OCI-LY1 (cell line): ENCODE measurements around the gene SAPCD1.

Source experiments
- H2AFZ ChIP-seq: fragments of 200-600 bp; sonication (generic), shearing (Covaris generic); 2 replicates; pipeline ENCODE4 v1.6.0; 2014; ENCODE audit warnings: antibody characterized with exemption, mild to moderate bottlenecking, low read length
- H3F3A ChIP-seq: fragments of 200-600 bp; sonication (generic), shearing (Covaris generic); 2 replicates; pipeline ENCODE4 v1.6.0; 2014; ENCODE audit warnings: mild to moderate bottlenecking, antibody characterized with exemption, low read length, moderate library complexity; ENCODE audit not compliant: insufficient read depth
- H3K27ac ChIP-seq: fragments of 200-600 bp; sonication (generic); 2 replicates; pipeline ENCODE4 v1.5.1; 2014; ENCODE audit warnings: low read length, mixed run types, mild to moderate bottlenecking, low read depth; ENCODE audit not compliant: poor library complexity, severe bottlenecking
- H3K27me3 ChIP-seq: fragments of 200-600 bp; sonication (generic); 2 replicates; pipeline ENCODE4 v1.6.0; 2014; ENCODE audit warnings: antibody characterized with exemption, mild to moderate bottlenecking, low read length, moderate library complexity; ENCODE audit not compliant: insufficient read depth
- H3K36me3 ChIP-seq: fragments of 200-600 bp; sonication (generic); 2 replicates; pipeline ENCODE4 v1.6.1; 2014; ENCODE audit warnings: mild to moderate bottlenecking, antibody characterized with exemption, low read length, moderate library complexity, mixed read lengths; ENCODE audit not compliant: insufficient read depth
- H3K4me1 ChIP-seq: fragments of 200-600 bp; sonication (generic); 2 replicates; pipeline ENCODE4 v1.5.1; 2014; ENCODE audit warnings: mild to moderate bottlenecking, low read length, moderate library complexity; ENCODE audit not compliant: insufficient read depth, severe bottlenecking
- H3K4me2 ChIP-seq: fragments of 200-600 bp; sonication (generic), shearing (Covaris generic); 2 replicates; pipeline ENCODE4 v1.6.1; 2014; ENCODE audit warnings: low read length
- H3K4me3 ChIP-seq: fragments of 200-600 bp; sonication (generic); 2 replicates; pipeline ENCODE4 v1.5.1; 2014; ENCODE audit warnings: low read length, low read depth, mild to moderate bottlenecking, mixed read lengths; ENCODE audit not compliant: poor library complexity, severe bottlenecking
- H3K79me2 ChIP-seq: fragments of 200-600 bp; shearing (Covaris generic); 2 replicates; pipeline ENCODE4 v1.6.1; 2016; ENCODE audit warnings: mixed run types, low read length, mixed read lengths; ENCODE audit not compliant: insufficient read depth
- H3K9ac ChIP-seq: fragments of 200-600 bp; sonication (generic), shearing (Covaris generic); 2 replicates; pipeline ENCODE4 v1.6.1; 2014; ENCODE audit warnings: mild to moderate bottlenecking, low read length, mixed read lengths
- H3K9me2 ChIP-seq: fragments of 200-600 bp; sonication (generic), shearing (Covaris generic); 2 replicates; pipeline ENCODE4 v1.6.1; 2014; ENCODE audit warnings: low read depth, mild to moderate bottlenecking, low read length, mixed read lengths
- H3K9me3 ChIP-seq: fragments of 200-600 bp; shearing (Covaris generic); 2 replicates; pipeline ENCODE4 v1.6.1; 2014; ENCODE audit warnings: low read length, mixed read lengths
- H4K20me1 ChIP-seq: fragments of 200-600 bp; sonication (generic), shearing (Covaris generic); 2 replicates; pipeline ENCODE4 v1.6.0; 2016; ENCODE audit warnings: mild to moderate bottlenecking, low read length; ENCODE audit not compliant: insufficient read depth
- EZH2 ChIP-seq: fragments of 200-600 bp; sonication (generic), shearing (Covaris generic); IDR thresholded peaks from 2 replicates; pipeline ENCODE4 v1.8.0; 2017; ENCODE audit warnings: borderline replicate concordance, mixed run types, mild to moderate bottlenecking, antibody characterized with exemption, low read length, moderate library complexity, mixed read lengths
- TF ChIP-seq, protein P1 (sequence below): fragments of 200-600 bp; sonication (generic), shearing (Covaris generic); IDR thresholded peaks from 2 replicates; pipeline ENCODE4 v1.5.1; 2017; ENCODE audit warnings: mild to moderate bottlenecking, antibody characterized with exemption, low read length, moderate library complexity, mixed read lengths

The SAPCD1 gene

DNA sequence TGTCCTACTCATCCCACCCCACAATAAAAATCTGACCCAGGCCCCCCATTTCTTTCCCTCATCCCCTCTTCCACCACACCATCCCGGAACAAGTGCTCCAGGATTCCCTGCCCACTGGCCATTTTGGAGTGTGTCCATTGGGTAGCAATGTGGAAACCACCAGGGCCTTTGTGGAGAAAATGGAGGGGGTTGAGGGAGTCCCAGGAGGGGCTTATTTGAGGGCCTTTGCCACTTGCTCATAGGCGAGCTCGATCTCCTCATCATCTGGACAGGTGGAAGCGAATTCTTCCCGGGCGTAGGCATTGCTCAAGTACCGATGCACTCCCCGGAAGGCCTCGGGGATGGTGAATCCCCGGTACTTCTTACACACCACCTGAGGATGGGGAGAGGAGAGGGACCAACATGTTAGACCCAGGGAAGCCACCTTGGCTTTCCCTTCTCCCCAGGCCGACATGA, 31.8 kb upstream of the SAPCD1 start:
- TF ChIP-seq EZH2, result no peak
- TF ChIP-seq, protein P1, sequence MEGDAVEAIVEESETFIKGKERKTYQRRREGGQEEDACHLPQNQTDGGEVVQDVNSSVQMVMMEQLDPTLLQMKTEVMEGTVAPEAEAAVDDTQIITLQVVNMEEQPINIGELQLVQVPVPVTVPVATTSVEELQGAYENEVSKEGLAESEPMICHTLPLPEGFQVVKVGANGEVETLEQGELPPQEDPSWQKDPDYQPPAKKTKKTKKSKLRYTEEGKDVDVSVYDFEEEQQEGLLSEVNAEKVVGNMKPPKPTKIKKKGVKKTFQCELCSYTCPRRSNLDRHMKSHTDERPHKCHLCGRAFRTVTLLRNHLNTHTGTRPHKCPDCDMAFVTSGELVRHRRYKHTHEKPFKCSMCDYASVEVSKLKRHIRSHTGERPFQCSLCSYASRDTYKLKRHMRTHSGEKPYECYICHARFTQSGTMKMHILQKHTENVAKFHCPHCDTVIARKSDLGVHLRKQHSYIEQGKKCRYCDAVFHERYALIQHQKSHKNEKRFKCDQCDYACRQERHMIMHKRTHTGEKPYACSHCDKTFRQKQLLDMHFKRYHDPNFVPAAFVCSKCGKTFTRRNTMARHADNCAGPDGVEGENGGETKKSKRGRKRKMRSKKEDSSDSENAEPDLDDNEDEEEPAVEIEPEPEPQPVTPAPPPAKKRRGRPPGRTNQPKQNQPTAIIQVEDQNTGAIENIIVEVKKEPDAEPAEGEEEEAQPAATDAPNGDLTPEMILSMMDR, result no peak
- Histone ChIP-seq H3K4me1 (peaks cover 48% of the 10 kb centered on the region), H3K4me3 (no peak overlapping the region)

DNA sequence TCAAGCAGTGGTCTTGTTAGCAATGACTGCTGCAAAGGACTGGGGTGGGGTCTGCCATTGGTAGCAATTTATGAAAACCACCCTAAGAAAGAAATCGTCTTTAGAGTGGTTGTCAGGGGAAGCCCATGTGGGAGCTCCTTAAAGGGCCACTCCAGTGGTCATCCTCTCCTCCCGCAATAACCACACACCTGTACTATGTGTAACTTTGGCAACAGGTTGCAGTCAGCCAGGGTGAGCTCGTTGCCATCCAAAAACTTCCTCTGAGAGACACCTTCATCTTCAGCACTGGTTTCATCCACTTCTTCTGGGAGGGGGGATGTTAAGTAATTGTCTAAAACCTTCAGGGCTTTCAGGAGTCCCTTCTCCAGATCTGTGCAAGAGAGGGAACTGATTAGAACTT, 30.4 kb upstream of the SAPCD1 start:
- Histone ChIP-seq H4K20me1 (no peaks in the 10 kb centered on the region), H3F3A (peaks cover 13% of the 10 kb centered on the region), H3K36me3 (peaks cover 36% of the 10 kb centered on the region), H3K27ac (no peak overlapping the region), H3K9me2 (no peaks in the 10 kb centered on the region), H3K4me1 (peaks cover 48% of the 10 kb centered on the region), H3K27me3 (no peaks in the 10 kb centered on the region), H3K4me3 (no peak overlapping the region), H3K4me2 (no peak overlapping the region), H3K9ac (no peak overlapping the region), H3K9me3 (no peaks in the 10 kb centered on the region), H2AFZ (no peak overlapping the region), H3K79me2 (peaks cover 10% of the 10 kb centered on the region; the same call in 1 of the 2 replicates)
- TF ChIP-seq, protein P1, result no peak
- no peak for TF ChIP-seq EZH2

More for the DNA sequence above, 31.8 kb upstream of the SAPCD1 start:
- peaks cover 3% of the 10 kb centered on the region; the same call in 1 of the 2 replicates for H3K79me2 ChIP-seq
- H3K9me3 ChIP-seq, result no peaks in the 10 kb centered on the region
- H3K9me2 ChIP-seq, result no peaks in the 10 kb centered on the region
- no peaks in the 10 kb centered on the region for H4K20me1 ChIP-seq
- no peak overlapping the region for H2AFZ ChIP-seq
- no peak overlapping the region for H3K4me2 ChIP-seq
- no peaks in the 10 kb centered on the region for H3K27me3 ChIP-seq
- H3K36me3 ChIP-seq, result peaks cover 42% of the 10 kb centered on the region
- H3K27ac ChIP-seq, result peak overlapping the region; percentile 42
- no peak overlapping the region for H3K9ac ChIP-seq
- H3F3A ChIP-seq, result peaks cover 13% of the 10 kb centered on the region

DNA sequence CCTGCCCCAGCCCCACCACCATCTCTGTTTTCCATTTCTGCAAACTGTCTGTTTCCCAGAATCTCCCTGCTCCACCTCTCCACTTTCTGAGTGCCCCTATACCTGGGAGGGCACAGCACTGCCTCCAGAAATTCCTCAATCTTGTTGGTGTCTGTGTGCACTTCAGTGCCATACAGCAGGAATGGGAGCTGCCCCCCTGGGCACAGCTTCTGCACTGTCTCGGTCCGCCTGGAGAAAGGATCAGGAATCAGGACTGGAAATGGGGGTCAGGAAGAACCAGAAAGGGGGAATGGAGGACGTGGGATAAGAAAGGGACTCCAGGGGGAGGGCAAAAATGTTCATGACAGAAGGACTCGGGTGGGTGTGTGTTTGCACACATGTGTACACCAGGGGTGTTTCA, 28.7 kb upstream of the SAPCD1 start:
- Histone ChIP-seq H2AFZ (no peak overlapping the region), H3K27ac (peak overlapping the region; percentile 94), H4K20me1 (no peaks in the 10 kb centered on the region), H3K9me2 (no peaks in the 10 kb centered on the region), H3K9ac (no peak overlapping the region), H3K4me3 (no peak overlapping the region), H3K4me1 (peaks cover 48% of the 10 kb centered on the region), H3K27me3 (no peaks in the 10 kb centered on the region), H3K4me2 (peak overlapping the region; percentile 79; the same call in 1 of the 2 replicates), H3K79me2 (peaks cover 10% of the 10 kb centered on the region; the same call in 1 of the 2 replicates), H3F3A (peaks cover 12% of the 10 kb centered on the region; the same call in 1 of the 2 replicates), H3K9me3 (no peaks in the 10 kb centered on the region), H3K36me3 (peaks cover 36% of the 10 kb centered on the region)
- no peak for TF ChIP-seq EZH2
- TF ChIP-seq, protein P1, result no peak
